Fibroblast of lung (primary cell): ENCODE measurements around the gene PKHD1.
"Not testable (repeated sequence)": the region's sequence is repeated elsewhere in the genome, so short reads cannot be mapped to it uniquely, and the experiment has no call there.

ENCODE experiments used
- EZH2 ChIP-seq: IDR thresholded peaks from 2 replicates; pipeline ENCODE4 v1.5.1; 2012; ENCODE audit warnings: low read length, control low read depth, mild to moderate bottlenecking; ENCODE audit errors: missing control alignments
- TF ChIP-seq, protein P1 (sequence below), 2 donors: IDR thresholded peaks in 1 of 2; conservative IDR thresholded peaks in 1 of 2; 1 replicate in 1 of 2; 2 replicates in 1 of 2; pipeline ENCODE4 v1.5.1; 2011 to 2012; ENCODE audit warnings: low read length in 2 of 2, control low read depth in 1 of 2, inconsistent platforms in 1 of 2, low read depth in 1 of 2, mild to moderate bottlenecking in 1 of 2

DNA sequence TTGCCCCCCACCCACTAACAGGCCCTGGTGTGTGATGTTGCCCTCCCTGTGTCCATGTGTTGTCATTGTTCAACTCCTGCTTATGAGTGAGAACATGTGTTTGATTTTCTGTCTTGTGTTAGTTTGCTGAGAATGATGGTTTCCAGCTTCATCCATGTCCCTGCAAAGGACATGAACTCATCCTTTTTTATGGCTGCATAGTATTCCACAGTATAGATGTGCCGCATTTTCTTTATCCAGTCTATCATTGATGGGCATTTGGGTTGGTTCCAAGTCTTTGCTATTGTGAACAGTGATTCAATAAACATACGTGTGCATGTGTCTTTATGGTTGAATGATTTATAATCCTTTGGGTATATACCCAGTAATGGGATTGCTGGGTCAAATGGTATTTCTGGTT is 169.1 kb downstream of the PKHD1 start:
- TF ChIP-seq, protein P1, sequence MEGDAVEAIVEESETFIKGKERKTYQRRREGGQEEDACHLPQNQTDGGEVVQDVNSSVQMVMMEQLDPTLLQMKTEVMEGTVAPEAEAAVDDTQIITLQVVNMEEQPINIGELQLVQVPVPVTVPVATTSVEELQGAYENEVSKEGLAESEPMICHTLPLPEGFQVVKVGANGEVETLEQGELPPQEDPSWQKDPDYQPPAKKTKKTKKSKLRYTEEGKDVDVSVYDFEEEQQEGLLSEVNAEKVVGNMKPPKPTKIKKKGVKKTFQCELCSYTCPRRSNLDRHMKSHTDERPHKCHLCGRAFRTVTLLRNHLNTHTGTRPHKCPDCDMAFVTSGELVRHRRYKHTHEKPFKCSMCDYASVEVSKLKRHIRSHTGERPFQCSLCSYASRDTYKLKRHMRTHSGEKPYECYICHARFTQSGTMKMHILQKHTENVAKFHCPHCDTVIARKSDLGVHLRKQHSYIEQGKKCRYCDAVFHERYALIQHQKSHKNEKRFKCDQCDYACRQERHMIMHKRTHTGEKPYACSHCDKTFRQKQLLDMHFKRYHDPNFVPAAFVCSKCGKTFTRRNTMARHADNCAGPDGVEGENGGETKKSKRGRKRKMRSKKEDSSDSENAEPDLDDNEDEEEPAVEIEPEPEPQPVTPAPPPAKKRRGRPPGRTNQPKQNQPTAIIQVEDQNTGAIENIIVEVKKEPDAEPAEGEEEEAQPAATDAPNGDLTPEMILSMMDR (conservative IDR thresholded peaks at IDR 0.05 in 1 of 2, IDR thresholded peaks at IDR 0.05 in 1 of 2; ENCODE audit: low read depth in 1 of 2, low read length in 2 of 2): not testable (repeated sequence)
- TF ChIP-seq EZH2: not testable (repeated sequence)
